K562 (cell line): Measurements from ENCODE around the gene ZNF219. TPM values are rescaled to one million over a fixed set of nuclear protein-coding genes. Genes with fewer than 3 reads are reported as not detected.
A peak's percentile ranks its signal among the peaks of the same experiment; 100 is the strongest.

ENCODE experiments used
- ATAC-seq: fragments of 200-7000 bp; cut with Tn5 transposase; 3 replicates; pipeline ENCODE4 v1.9.1; 2020; ENCODE audit warnings: moderate library complexity
- BruUV-seq: library from RNA; stranded (reverse); fragments of 400-500 nt; replicated peaks from 2 replicates; lab custom pipeline; 2021; lab: Mats Ljungman, UMichigan
- CTCF ChIA-PET: fragments of 300-600 bp; formaldehyde crosslinking; extraction: SDS; loops from one replicate; lab custom pipeline; 2021; ENCODE audit warnings: low intra/inter-chr PET ratio; lab: Yijun Ruan, JAX
- POLR2A ChIA-PET: fragments of 300-600, 350-650 bp; sonication (Branson Sonifier 250); formaldehyde crosslinking; extraction: SDS; loops from one replicate; lab custom pipeline; 2021; ENCODE audit warnings: antibody characterized with exemption, inconsistent platforms; lab: Yijun Ruan, JAX
- DNase-seq, 4 experiments: peaks; one replicate each; pipeline versions ENCODE4 v3.0.0 to v3.0.0-alpha.2; 2011 to 2018; ENCODE audit warnings: low spot score in 3 of 4, mixed read lengths in 3 of 4; ENCODE audit errors: extremely low read depth in 1 of 4
- FAIRE-seq: peaks from 2 replicates; lab custom pipeline; 2011; peaks lifted over from hg19 to GRCh38; lab: Jason Lieb, UNC
- H2AFZ ChIP-seq: 2 replicates; pipeline ENCODE4 v1.6.0; 2011; ENCODE audit warnings: low read depth, low read length, control low read depth, inconsistent platforms
- H3K27ac ChIP-seq: fragments of 200-600 bp; 3 replicates; pipeline ENCODE4 v1.8.0; 2011; ENCODE audit warnings: low read depth, mild to moderate bottlenecking, control low read depth, inconsistent platforms, low read length, moderate library complexity, mixed read lengths; ENCODE audit errors: extremely low read depth
- H3K27me3 ChIP-seq, 2 experiments: fragments of 300-600 bp in 1 of 2; 2 replicates in 1 of 2; 3 replicates in 1 of 2; pipeline versions ENCODE4 v1.6.0 to v1.8.0; 2011; ENCODE audit warnings: inconsistent platforms in 2 of 2, low read length in 2 of 2, mild to moderate bottlenecking in 1 of 2, mixed read lengths in 1 of 2, moderate library complexity in 1 of 2; ENCODE audit not compliant: control insufficient read depth in 2 of 2, insufficient read depth in 2 of 2
- H3K36me3 ChIP-seq: fragments of 300-600 bp; 3 replicates; pipeline ENCODE4 v1.8.0; 2011; ENCODE audit warnings: mild to moderate bottlenecking, low read length, inconsistent platforms; ENCODE audit not compliant: control insufficient read depth, insufficient read depth
- H3K4me1 ChIP-seq, 2 experiments: fragments of 200-600 bp in 1 of 2; replicated peaks in 1 of 2; 2 replicates in 1 of 2; 3 replicates in 1 of 2; pipeline versions ENCODE4 v1.5.1 to v1.8.0; 2011; ENCODE audit warnings: inconsistent platforms in 2 of 2, low read length in 2 of 2, mild to moderate bottlenecking in 1 of 2, mixed read lengths in 1 of 2, moderate library complexity in 1 of 2; ENCODE audit not compliant: control insufficient read depth in 2 of 2, insufficient read depth in 2 of 2
- H3K4me2 ChIP-seq: 2 replicates; pipeline ENCODE4 v1.6.1; 2011; ENCODE audit warnings: low read length, control low read depth, inconsistent platforms, mixed read lengths; ENCODE audit not compliant: insufficient read depth
- H3K4me3 ChIP-seq: fragments of 200-600 bp; sonication (generic), shearing (Covaris generic); 2 replicates; pipeline ENCODE4 v1.5.1; 2016; ENCODE audit warnings: control low read depth, inconsistent platforms
- H3K79me2 ChIP-seq: fragments of 200-600 bp; 3 replicates; pipeline ENCODE4 v1.8.0; 2011; ENCODE audit warnings: low read length, inconsistent platforms; ENCODE audit not compliant: control insufficient read depth, insufficient read depth
- H3K9ac ChIP-seq, 2 experiments: 2 replicates each; pipeline versions ENCODE4 v1.6.0 to v1.6.1; 2011; ENCODE audit warnings: low read depth in 2 of 2, low read length in 2 of 2, control low read depth in 1 of 2, inconsistent platforms in 1 of 2, mild to moderate bottlenecking in 1 of 2, mixed read lengths in 1 of 2; ENCODE audit not compliant: insufficient read depth in 1 of 2
- H3K9me1 ChIP-seq: one replicate; pipeline ENCODE4 v1.6.0; 2011; ENCODE audit warnings: inconsistent platforms, mild to moderate bottlenecking, low read length, moderate library complexity; ENCODE audit not compliant: control insufficient read depth, insufficient read depth
- H3K9me3 ChIP-seq: replicated peaks from 2 replicates; pipeline ENCODE4 v1.5.1; 2011; ENCODE audit warnings: low read depth, low read length, inconsistent platforms; ENCODE audit not compliant: control insufficient read depth, insufficient read depth
- H4K20me1 ChIP-seq: replicated peaks from 2 replicates; pipeline ENCODE4 v1.6.1; 2011; ENCODE audit warnings: low read length, inconsistent platforms, mixed read lengths; ENCODE audit not compliant: control insufficient read depth, insufficient read depth
- BCL6 ChIP-seq: fragments of 250-450 bp; sonication (Bioruptor Pico); IDR thresholded peaks from 2 replicates; pipeline ENCODE4 v1.4.0; 2020
- ELF2 ChIP-seq: fragments of 250-450 bp; sonication (Bioruptor Pico); IDR thresholded peaks from 2 replicates; pipeline ENCODE4 v1.5.0; 2021; ENCODE audit warnings: mild to moderate bottlenecking
- FOXK1 ChIP-seq: sonication (generic); formaldehyde crosslinking; IDR thresholded peaks from 2 replicates; pipeline ENCODE4 v1.8.0; 2022; ENCODE audit warnings: missing genetic modification reagents, mild to moderate bottlenecking, borderline replicate concordance
- HDAC1 ChIP-seq, 2 experiments: fragments of 450-650 bp; IDR thresholded peaks; 2 replicates each; pipeline ENCODE4 v1.6.1; 2016 to 2017; ENCODE audit warnings: inconsistent platforms in 1 of 2, mild to moderate bottlenecking in 1 of 2, moderate library complexity in 1 of 2
- KDM1A ChIP-seq, 2 experiments: fragments of 450-650 bp; IDR thresholded peaks; 2 replicates each; pipeline ENCODE4 v1.6.1; 2016; ENCODE audit warnings: mild to moderate bottlenecking in 2 of 2
- KLF1 ChIP-seq: fragments of 450-650 bp; IDR thresholded peaks from 2 replicates; pipeline ENCODE4 v1.6.1; 2016; ENCODE audit warnings: missing genetic modification characterization, missing compliant biosample characterization
- MEIS2 ChIP-seq: fragments of 450-650 bp; IDR thresholded peaks from 2 replicates; pipeline ENCODE4 v1.6.1; 2014; ENCODE audit warnings: mild to moderate bottlenecking; ENCODE audit not compliant: partially characterized antibody
- NR2C2 ChIP-seq, 2 experiments: fragments of 200-800 bp in 1 of 2; sonication (Bioruptor generic) in 1 of 2; sonication (generic) in 1 of 2; formaldehyde crosslinking in 1 of 2; IDR thresholded peaks; 2 replicates each; pipeline versions ENCODE4 v1.6.1 to v1.8.0; 2016 to 2022; ENCODE audit warnings: mild to moderate bottlenecking in 1 of 2, missing compliant biosample characterization in 1 of 2, missing genetic modification characterization in 1 of 2, missing genetic modification reagents in 1 of 2
- SIRT6 ChIP-seq: IDR thresholded peaks from one replicate; pipeline ENCODE4 v1.6.1; 2012; ENCODE audit warnings: low read depth, mild to moderate bottlenecking, control low read depth, inconsistent platforms, low read length, moderate library complexity
- WGBS: fragments of 100-300 bp; shearing (Covaris generic); methylation state at CpG from one replicate; pipeline ENCODE4 v1.1.6; 2016; ENCODE audit warnings: low coverage, mixed read lengths; ENCODE audit not compliant: insufficient coverage; ENCODE audit errors: missing lambda C conversion rate; 5-methylcytosine and 5-hydroxymethylcytosine counted together
- in situ Hi-C: fragments of 300-500 bp; cut with MboI; formaldehyde crosslinking; loops from 4 replicates; pipeline ENCODE4 v1.15.0; 2018; ENCODE audit warnings: inconsistent platforms, mixed read lengths
- intact Hi-C: fragments of 100-400 bp; cut with micrococcal nuclease; formaldehyde crosslinking; loops from 2 replicates; pipeline ENCODE4 v1.14.2; 2022
- polyA plus RNA-seq, 8 experiments: library from polyadenylated mRNA; depleted of rRNA in 4 of 8; stranded (reverse) in 5 of 8; unstranded in 3 of 8; fragments of >200 nt; fragmentation: Nextera tagmentation in 2 of 8; fragmentation: Illumina TruSeq in 1 of 8; extraction: Ambion mirVana in 2 of 8; extraction: Trizol in 1 of 8; gene quantifications; 2 replicates each; pipeline versions ENCODE4 v1.2.1 to v1.2.3, GENCODE V29; 2011 to 2014; ENCODE audit warnings: inconsistent platforms in 1 of 8, missing spikeins in 1 of 8
- total RNA-seq, 7 experiments: library from RNA; depleted of rRNA in 6 of 7; stranded (reverse); fragments of >200 nt in 6 of 7; fragmentation: Illumina TruSeq in 2 of 7; extraction: Trizol in 2 of 7; gene quantifications; 2 replicates each; pipeline versions ENCODE4 v1.2.1 to v1.2.3, GENCODE V29; 2011 to 2021; ENCODE audit warnings: low replicate concordance in 1 of 7
- TF ChIP-seq, protein P1 (sequence below), 3 experiments: IDR thresholded peaks in 2 of 3; conservative IDR thresholded peaks in 1 of 3; 2 replicates each; pipeline ENCODE4 v1.5.1; 2011 to 2012; ENCODE audit warnings: low read length in 3 of 3, mild to moderate bottlenecking in 3 of 3, control low read depth in 2 of 3, improper control_type of control experiment in 1 of 3, inconsistent platforms in 1 of 3, low read depth in 1 of 3, mixed read lengths in 1 of 3, moderate library complexity in 1 of 3; ENCODE audit not compliant: insufficient read depth in 2 of 3

The ZNF219 gene
- total and polyA plus RNA-seq, 9 of the 15 experiments (the other 6 are each of a cell fraction or from before 2014, with no cell fraction given) = 0.29 to 10.6 (median 2.8) TPM

DNA sequence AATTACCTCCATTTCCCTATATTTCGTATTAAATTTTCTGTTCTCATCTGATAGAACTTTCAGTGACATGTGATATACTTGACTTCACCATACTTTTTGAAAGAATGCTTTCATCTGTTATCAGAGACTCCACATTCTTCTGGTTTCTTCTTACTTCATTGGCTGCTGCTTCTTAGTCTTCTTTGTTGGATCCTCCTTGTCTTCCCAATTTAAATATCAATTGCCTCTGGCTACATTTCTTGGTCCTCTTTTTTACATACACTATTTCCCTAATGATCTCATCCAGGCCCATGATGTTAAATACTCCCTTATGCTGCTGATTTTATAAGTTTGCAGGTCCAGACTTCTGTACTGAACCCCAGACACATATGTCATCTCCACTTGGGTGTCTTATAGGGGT lies 35.4 kb upstream of the ZNF219 start:
- CTCF ChIA-PET = no interaction called here
- no peak for FAIRE-seq

More for the DNA sequence above, 35.4 kb upstream of the ZNF219 start:
- intact Hi-C loops (loop anchor here (2.0 kb wide), 1 partner anchor 27 kb away; no protein-coding TSS in a partner anchor), in situ Hi-C loops (no loop called here)
- Histone ChIP-seq H2AFZ (peak overlapping the region; percentile 49; the same call in 1 of the 2 replicates), H3K36me3 (no peaks in the 10 kb centered on the region), H3K79me2 (no peaks in the 10 kb centered on the region), H3K27me3 (no peaks in the 10 kb centered on the region), H3K27ac (no peak overlapping the region), H3K4me1 (no peaks in the 10 kb centered on the region; a peak in 1 of 5 replicates), H3K4me3 (no peak overlapping the region), H3K9ac (no peak overlapping the region), H3K9me3 (no peaks in the 10 kb centered on the region), H3K9me1 (no peaks in the 10 kb centered on the region), H3K4me2 (no peak overlapping the region), H4K20me1 (no peaks in the 10 kb centered on the region)
- TF ChIP-seq BCL6 = no peak
- TF ChIP-seq SIRT6 = no peak
- TF ChIP-seq, protein P1, sequence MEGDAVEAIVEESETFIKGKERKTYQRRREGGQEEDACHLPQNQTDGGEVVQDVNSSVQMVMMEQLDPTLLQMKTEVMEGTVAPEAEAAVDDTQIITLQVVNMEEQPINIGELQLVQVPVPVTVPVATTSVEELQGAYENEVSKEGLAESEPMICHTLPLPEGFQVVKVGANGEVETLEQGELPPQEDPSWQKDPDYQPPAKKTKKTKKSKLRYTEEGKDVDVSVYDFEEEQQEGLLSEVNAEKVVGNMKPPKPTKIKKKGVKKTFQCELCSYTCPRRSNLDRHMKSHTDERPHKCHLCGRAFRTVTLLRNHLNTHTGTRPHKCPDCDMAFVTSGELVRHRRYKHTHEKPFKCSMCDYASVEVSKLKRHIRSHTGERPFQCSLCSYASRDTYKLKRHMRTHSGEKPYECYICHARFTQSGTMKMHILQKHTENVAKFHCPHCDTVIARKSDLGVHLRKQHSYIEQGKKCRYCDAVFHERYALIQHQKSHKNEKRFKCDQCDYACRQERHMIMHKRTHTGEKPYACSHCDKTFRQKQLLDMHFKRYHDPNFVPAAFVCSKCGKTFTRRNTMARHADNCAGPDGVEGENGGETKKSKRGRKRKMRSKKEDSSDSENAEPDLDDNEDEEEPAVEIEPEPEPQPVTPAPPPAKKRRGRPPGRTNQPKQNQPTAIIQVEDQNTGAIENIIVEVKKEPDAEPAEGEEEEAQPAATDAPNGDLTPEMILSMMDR (IDR thresholded peaks at IDR 0.05 in 2 of 3, conservative IDR thresholded peaks at IDR 0.05 in 1 of 3; ENCODE audit: insufficient read depth in 2 of 3, low read depth in 1 of 3, low read length in 3 of 3) = no peak
- no peak for TF ChIP-seq NR2C2 (CRISPR knock-in tag; IDR thresholded peaks at IDR 0.05)
- no peak for TF ChIP-seq NR2C2 (tag; IDR thresholded peaks at IDR 0.05)
- TF ChIP-seq MEIS2 = no peak
- TF ChIP-seq HDAC1 (IDR thresholded peaks at IDR 0.05) = no peak
- no peak for TF ChIP-seq KDM1A (IDR thresholded peaks at IDR 0.05)
- no peak for TF ChIP-seq ELF2
- TF ChIP-seq FOXK1 (CRISPR knock-in tag) = no peak
- TF ChIP-seq KLF1 = no peak
- DNase-seq (no peak), ATAC-seq (0 out of 3 replicates have a peak, but pooled peaks have one; percentile 34)
- 13% methylated on average over 1 of the region's 1 CpG for WGBS
- POLR2A ChIA-PET = no interaction called here
- no TSS peak for BruUV-seq
